WI38 (cell line): ENCODE data around the gene GPR148.

Source experiments
- H3K4me3 ChIP-seq: 2 replicates; pipeline ENCODE4 v1.5.1; 2011; ENCODE audit warnings: low read depth, mild to moderate bottlenecking, control low read depth, low read length
- TF ChIP-seq, protein P1 (sequence below): IDR thresholded peaks from 2 replicates; pipeline ENCODE4 v1.5.1; 2012; ENCODE audit warnings: low read depth, mild to moderate bottlenecking, control low read depth, low read length

GPR148 gene

DNA sequence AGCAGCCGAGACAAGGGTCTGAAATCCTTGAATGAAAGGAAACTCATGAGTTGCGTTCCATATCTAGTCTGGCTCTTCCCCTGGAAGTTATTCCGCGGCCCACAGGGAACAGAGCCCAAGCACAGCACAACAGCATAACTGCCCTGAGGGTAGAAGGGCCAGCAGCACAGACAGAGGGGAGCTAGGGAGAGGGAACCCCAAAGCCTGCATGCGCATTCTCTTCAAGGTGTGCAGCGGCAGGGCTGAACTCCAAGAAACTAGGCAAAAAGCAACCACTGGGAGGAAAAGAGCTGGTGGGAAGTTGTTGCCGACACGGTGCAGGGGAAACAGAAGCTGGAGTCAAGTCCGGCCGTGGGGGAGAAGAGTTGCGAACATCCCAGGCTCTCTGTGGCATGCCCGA is 11.8 kb downstream of the GPR148 start:
- TF ChIP-seq, protein P1, sequence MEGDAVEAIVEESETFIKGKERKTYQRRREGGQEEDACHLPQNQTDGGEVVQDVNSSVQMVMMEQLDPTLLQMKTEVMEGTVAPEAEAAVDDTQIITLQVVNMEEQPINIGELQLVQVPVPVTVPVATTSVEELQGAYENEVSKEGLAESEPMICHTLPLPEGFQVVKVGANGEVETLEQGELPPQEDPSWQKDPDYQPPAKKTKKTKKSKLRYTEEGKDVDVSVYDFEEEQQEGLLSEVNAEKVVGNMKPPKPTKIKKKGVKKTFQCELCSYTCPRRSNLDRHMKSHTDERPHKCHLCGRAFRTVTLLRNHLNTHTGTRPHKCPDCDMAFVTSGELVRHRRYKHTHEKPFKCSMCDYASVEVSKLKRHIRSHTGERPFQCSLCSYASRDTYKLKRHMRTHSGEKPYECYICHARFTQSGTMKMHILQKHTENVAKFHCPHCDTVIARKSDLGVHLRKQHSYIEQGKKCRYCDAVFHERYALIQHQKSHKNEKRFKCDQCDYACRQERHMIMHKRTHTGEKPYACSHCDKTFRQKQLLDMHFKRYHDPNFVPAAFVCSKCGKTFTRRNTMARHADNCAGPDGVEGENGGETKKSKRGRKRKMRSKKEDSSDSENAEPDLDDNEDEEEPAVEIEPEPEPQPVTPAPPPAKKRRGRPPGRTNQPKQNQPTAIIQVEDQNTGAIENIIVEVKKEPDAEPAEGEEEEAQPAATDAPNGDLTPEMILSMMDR, result no peak
- no peak overlapping the region for H3K4me3 ChIP-seq

DNA sequence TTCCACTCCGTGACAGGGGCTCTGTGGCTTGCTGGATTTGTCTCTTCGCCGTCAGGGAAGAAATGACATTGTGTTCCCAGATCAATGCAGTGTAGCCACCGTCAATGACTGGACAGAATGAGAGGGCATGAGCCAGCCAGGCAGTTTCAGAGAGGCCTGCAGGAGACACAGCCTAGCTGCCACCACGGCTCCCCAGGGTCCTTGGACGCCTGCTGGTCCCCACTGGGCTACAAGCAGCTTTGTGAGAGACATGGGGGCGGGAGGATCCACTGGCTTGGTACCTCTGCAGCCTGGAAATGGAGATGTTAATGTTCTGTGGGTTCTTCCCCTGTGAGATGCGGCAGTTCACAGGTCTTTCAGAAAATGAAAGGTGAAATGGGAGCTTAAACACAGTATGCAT is 14.4 kb downstream of the GPR148 start:
- H3K4me3 ChIP-seq, result no peak overlapping the region
- TF ChIP-seq, protein P1, result no peak

DNA sequence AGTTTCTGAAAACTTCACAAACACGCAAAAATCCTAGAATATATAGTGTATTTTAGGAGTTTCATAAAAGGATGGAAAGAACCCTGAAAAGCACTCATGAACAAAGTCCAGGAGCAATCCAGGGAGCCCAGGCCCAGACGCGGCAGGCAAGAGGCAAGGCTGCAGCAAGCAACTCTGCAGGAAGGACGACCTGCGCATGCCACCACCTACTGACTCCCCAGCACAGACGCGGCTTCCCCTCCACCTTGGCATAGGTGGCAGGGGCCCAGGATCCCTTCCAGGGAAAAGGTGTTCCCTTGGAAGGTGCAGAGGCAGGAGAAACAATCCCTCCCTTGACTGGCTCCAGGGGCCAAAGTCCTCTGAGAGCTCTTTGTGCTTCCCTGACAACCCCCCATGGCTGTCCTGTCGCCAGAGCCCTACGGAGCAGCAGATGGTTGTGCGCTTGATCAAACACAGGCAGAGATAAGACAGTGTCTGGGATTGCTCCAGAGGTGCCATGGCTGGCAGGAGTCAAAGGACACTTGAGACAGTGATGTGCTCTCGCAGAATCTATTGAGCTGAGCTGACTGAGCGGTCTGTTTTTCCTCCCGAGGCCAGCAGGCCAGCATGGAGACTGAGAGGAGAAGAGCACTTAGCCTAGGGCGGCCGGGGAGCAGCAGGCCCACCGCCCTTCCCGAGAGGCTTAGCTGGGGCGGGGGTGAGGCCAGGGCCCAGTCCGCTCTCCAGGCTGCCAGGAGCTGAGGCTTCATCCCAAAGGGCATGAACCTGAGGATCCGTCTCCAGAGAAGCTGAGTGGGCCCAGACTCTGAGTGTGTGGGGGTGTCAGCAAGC is 15.6 kb downstream of the GPR148 start:
- no peak overlapping the region for H3K4me3 ChIP-seq
- TF ChIP-seq, protein P1, result no peak

GRCh38 chr2:130749078-130749477 is 20.2 kb downstream of the GPR148 start:
- TF ChIP-seq, protein P1, result no peak

GRCh38 chr2:130749641-130750040 is 20.8 kb downstream of the GPR148 start:
- TF ChIP-seq, protein P1, result no peak
- no peak overlapping the region for H3K4me3 ChIP-seq

More at GRCh38 chr2:130749078-130749477, 20.2 kb downstream of the GPR148 start:
- no peak overlapping the region for H3K4me3 ChIP-seq

- no peak overlapping the region for H3K4me3 ChIP-seq
Observed at GRCh38 chr2:130754811-130755210, 25.9 kb downstream of the GPR148 start.

More at GRCh38 chr2:130754811-130755210, 25.9 kb downstream of the GPR148 start:
- TF ChIP-seq, protein P1, result no peak
